CD4-positive, alpha-beta memory T cell (primary cell): ENCODE data around the gene NEK1. TPM values are rescaled to one million over a fixed set of nuclear protein-coding genes. Genes with fewer than 3 reads are reported as not detected.
"Not testable (repeated sequence)": the region's sequence is repeated elsewhere in the genome, so short reads cannot be mapped to it uniquely, and the experiment has no call there.

Experiments
- CTCF ChIA-PET: fragments of 350-600 bp; sonication (Branson Sonifier 250); formaldehyde crosslinking; loops from one replicate; lab custom pipeline; 2021; ENCODE audit warnings: inconsistent platforms; ENCODE audit not compliant: partially characterized antibody; lab: Charles Lee
- POLR2A ChIA-PET: fragments of 350-600 bp; sonication (Branson Sonifier 250); formaldehyde crosslinking; loops from one replicate; lab custom pipeline; 2021; ENCODE audit not compliant: partially characterized antibody; lab: Charles Lee
- DNase-seq, 5 donors: peaks; one replicate each; pipeline versions ENCODE4 v3.0.0 to v3.0.0-alpha.2; 2020 to 2022; ENCODE audit warnings: mixed read lengths in 1 of 5
- H3K27ac ChIP-seq: one replicate; pipeline ENCODE4 v1.7.0; 2013; ENCODE audit warnings: low read depth, low read length
- H3K27me3 ChIP-seq: 2 replicates; pipeline ENCODE4 v1.7.0; 2013; ENCODE audit warnings: mild to moderate bottlenecking, low read length, moderate library complexity; ENCODE audit not compliant: insufficient read depth
- H3K36me3 ChIP-seq: 2 replicates; pipeline ENCODE4 v1.7.0; 2013; ENCODE audit warnings: mild to moderate bottlenecking, low read length, moderate library complexity; ENCODE audit not compliant: insufficient read depth
- H3K4me1 ChIP-seq: 2 replicates; pipeline ENCODE4 v1.7.0; 2013; ENCODE audit warnings: mild to moderate bottlenecking, low read length, moderate library complexity; ENCODE audit not compliant: insufficient read depth
- H3K4me3 ChIP-seq, 2 donors: one replicate each; pipeline ENCODE4 v1.7.0; 2013; ENCODE audit warnings: low read length in 2 of 2, mild to moderate bottlenecking in 1 of 2
- H3K9me3 ChIP-seq, 2 donors: one replicate each; pipeline ENCODE4 v1.7.0; 2013; ENCODE audit warnings: low read length in 2 of 2, control low read depth in 1 of 2; ENCODE audit not compliant: control insufficient read depth in 1 of 2
- H3K27ac Mint-ChIP-seq, 7 donors: one replicate each; pipeline ENCODE4 v1.8.0; 2020 to 2021; ENCODE audit warnings: mixed read lengths in 7 of 7, mild to moderate bottlenecking in 6 of 7, inconsistent platforms in 3 of 7, moderate library complexity in 3 of 7
- H3K27me3 Mint-ChIP-seq, 2 donors: one replicate each; pipeline ENCODE4 v1.8.0; 2020 to 2021; ENCODE audit warnings: mixed read lengths in 2 of 2
- H3K36me3 Mint-ChIP-seq, 2 donors: one replicate each; pipeline ENCODE4 v1.8.0; 2020 to 2021; ENCODE audit warnings: mixed read lengths in 2 of 2, inconsistent platforms in 1 of 2, mild to moderate bottlenecking in 1 of 2
- H3K4me1 Mint-ChIP-seq, 4 donors: one replicate each; pipeline ENCODE4 v1.8.0; 2020 to 2021; ENCODE audit warnings: mixed read lengths in 4 of 4, mild to moderate bottlenecking in 1 of 4
- H3K4me3 Mint-ChIP-seq, 8 donors: one replicate each; pipeline ENCODE4 v1.8.0; 2020 to 2021; ENCODE audit warnings: mixed read lengths in 8 of 8, mild to moderate bottlenecking in 7 of 8, moderate library complexity in 6 of 8, inconsistent platforms in 3 of 8
- H3K9me3 Mint-ChIP-seq, 8 donors: one replicate each; pipeline ENCODE4 v1.8.0; 2020 to 2021; ENCODE audit warnings: mixed read lengths in 8 of 8, mild to moderate bottlenecking in 5 of 8, inconsistent platforms in 3 of 8, moderate library complexity in 1 of 8
- intact Hi-C: fragments of 100-400 bp; cut with micrococcal nuclease; formaldehyde crosslinking; loops from one replicate; pipeline ENCODE4 v1.15.1; 2023
- polyA plus RNA-seq, 2 donors: library from polyadenylated mRNA; unstranded; fragments of 300-500 nt; fragmentation: Illumina TruSeq; gene quantifications; one replicate each; pipeline ENCODE4 v1.2.3, GENCODE V29; 2021
- total RNA-seq, 2 experiments: library from RNA; stranded (reverse); gene quantifications; one replicate each; pipeline ENCODE4 v1.2.3, GENCODE V29; 2021

NEK1 gene
- total and polyA plus RNA-seq, 4 experiments from 2014 or later = 6.1 to 24.1 (median 13.9) TPM

GRCh38 chr4:169485791-169486742 lies 126.3 kb downstream of the NEK1 start:
- no peaks in the 10 kb centered on the region for H3K27me3 Mint-ChIP-seq
- CTCF ChIA-PET = interaction anchor here (1.5 to 1.7 kb wide), 2 partner anchors 563 to 565 kb away, joined by 6 to 26 read pairs; no protein-coding TSS in a partner anchor

GRCh38 chr4:169485086-169485485 lies 127.3 kb downstream of the NEK1 start:
- H3K27ac Mint-ChIP-seq = no peak overlapping the region
- CTCF ChIA-PET = interaction anchor here (1.5 to 1.7 kb wide), 2 partner anchors 562 to 564 kb away, joined by 6 to 26 read pairs; no protein-coding TSS in a partner anchor

More at GRCh38 chr4:169485791-169486742, 126.3 kb downstream of the NEK1 start:
- Histone ChIP-seq H3K4me1 (no peaks in the 10 kb centered on the region), H3K36me3 (no peaks in the 10 kb centered on the region), H3K9me3 (no peaks in the 10 kb centered on the region), H3K4me3 (no peak overlapping the region), H3K27ac (no peak overlapping the region), H3K27me3 (no peaks in the 10 kb centered on the region)
- intact Hi-C loops = loop anchor here (1.0 to 10.0 kb wide), 3 partner anchors 474 to 971 kb away; partner anchors contain the start of gene CBR4
- no peak overlapping the region for H3K27ac Mint-ChIP-seq
- POLR2A ChIA-PET = no interaction called here
- no peak overlapping the region for H3K4me3 Mint-ChIP-seq
- H3K9me3 Mint-ChIP-seq = peaks cover 0 to 2% (median 0%) of the 10 kb centered on the region in 8 donors
- H3K4me1 Mint-ChIP-seq = peaks cover 0 to 3% (median 0%) of the 10 kb centered on the region in 4 donors
- H3K36me3 Mint-ChIP-seq = peaks cover 4 to 5% of the 10 kb centered on the region in 2 donors
- peak in 4 of 5 donors; percentile 10 to 37 (median 17) for DNase-seq

GRCh38 chr4:169484485-169484884 lies 127.9 kb downstream of the NEK1 start:
- no peak overlapping the region for H3K4me3 Mint-ChIP-seq
- no peaks in the 10 kb centered on the region for H3K9me3 Mint-ChIP-seq
- no peaks in the 10 kb centered on the region for H3K27me3 Mint-ChIP-seq
- ChIA-PET CTCF (interaction anchor here (1.5 kb wide), 1 partner anchor 564 kb away, joined by 6 read pairs; no protein-coding TSS in a partner anchor), POLR2A (no interaction called here)
- peak overlapping the region in 1 of 7 donors; percentile 35 for H3K27ac Mint-ChIP-seq
- H3K9me3 ChIP-seq = no peaks in the 10 kb centered on the region
- no peaks in the 10 kb centered on the region for H3K36me3 ChIP-seq
- no peak overlapping the region for H3K27ac ChIP-seq
- no peak overlapping the region for H3K4me3 ChIP-seq
- peaks cover 0 to 10% of the 10 kb centered on the region in 2 donors for H3K36me3 Mint-ChIP-seq
- no peaks in the 10 kb centered on the region for H3K27me3 ChIP-seq
- intact Hi-C loops = loop anchor here (10.0 kb wide), 1 partner anchor 970 kb away; no protein-coding TSS in a partner anchor
- no peak for DNase-seq
- peaks cover 0 to 3% (median 0%) of the 10 kb centered on the region in 4 donors for H3K4me1 Mint-ChIP-seq
- no peaks in the 10 kb centered on the region for H3K4me1 ChIP-seq

More at GRCh38 chr4:169485086-169485485, 127.3 kb downstream of the NEK1 start:
- no peaks in the 10 kb centered on the region for H3K9me3 ChIP-seq
- no peaks in the 10 kb centered on the region for H3K36me3 ChIP-seq
- POLR2A ChIA-PET = no interaction called here
- no peak for DNase-seq
- Mint-ChIP-seq H3K4me1 (peaks cover 0 to 3% (median 0%) of the 10 kb centered on the region in 4 donors), H3K9me3 (no peaks in the 10 kb centered on the region), H3K36me3 (peaks cover 0 to 5% of the 10 kb centered on the region in 2 donors), H3K4me3 (no peak overlapping the region), H3K27me3 (no peaks in the 10 kb centered on the region)
- intact Hi-C loops = loop anchor here (5.0 to 10.0 kb wide), 2 partner anchors 473 to 970 kb away; partner anchors contain the start of gene CBR4
- no peaks in the 10 kb centered on the region for H3K4me1 ChIP-seq
- no peak overlapping the region for H3K4me3 ChIP-seq
- no peak overlapping the region for H3K27ac ChIP-seq
- H3K27me3 ChIP-seq = no peaks in the 10 kb centered on the region

GRCh38 chr4:169464080-169464479 lies 148.3 kb downstream of the NEK1 start:
- H3K27me3 Mint-ChIP-seq = no peaks in the 10 kb centered on the region
- Histone ChIP-seq H3K4me3 (no peak overlapping the region), H3K36me3 (no peaks in the 10 kb centered on the region), H3K4me1 (no peaks in the 10 kb centered on the region), H3K27me3 (no peaks in the 10 kb centered on the region), H3K27ac (no peak overlapping the region), H3K9me3 (no peaks in the 10 kb centered on the region)
- H3K4me3 Mint-ChIP-seq = no peak overlapping the region
- H3K4me1 Mint-ChIP-seq = peaks cover 0 to 2% (median under 1%) of the 10 kb centered on the region in 4 donors
- ChIA-PET POLR2A (no interaction called here), CTCF (no interaction called here)
- H3K9me3 Mint-ChIP-seq = peaks cover 0 to 7% (median 2%) of the 10 kb centered on the region in 8 donors
- DNase-seq = no peak
- H3K27ac Mint-ChIP-seq = no peak overlapping the region
- intact Hi-C loops = no loop called here
- H3K36me3 Mint-ChIP-seq = peaks cover 35 to 46% of the 10 kb centered on the region in 2 donors

- Mint-ChIP-seq H3K4me1 (peaks cover 0 to 6% (median under 1%) of the 10 kb centered on the region in 4 donors), H3K9me3 (peaks cover 2 to 18% (median 7%) of the 10 kb centered on the region in 8 donors), H3K27ac (no peak overlapping the region), H3K36me3 (peaks cover 62 to 82% of the 10 kb centered on the region in 2 donors), H3K27me3 (no peaks in the 10 kb centered on the region), H3K4me3 (no peak overlapping the region)
- CTCF ChIA-PET = no interaction called here
- Histone ChIP-seq H3K9me3 (no peaks in the 10 kb centered on the region), H3K4me3 (no peak overlapping the region), H3K27ac (no peak overlapping the region), H3K4me1 (no peaks in the 10 kb centered on the region), H3K27me3 (no peaks in the 10 kb centered on the region), H3K36me3 (no peaks in the 10 kb centered on the region)
- POLR2A ChIA-PET = no interaction called here
- DNase-seq = no peak
- intact Hi-C loops = no loop called here
These were observed 152.3 kb downstream of the NEK1 start for GRCh38 chr4:169460081-169460480.

- intact Hi-C loops = no loop called here
- H3K27ac ChIP-seq = no peak overlapping the region
- no peak overlapping the region for H3K4me3 ChIP-seq
- no peak for DNase-seq
- Mint-ChIP-seq H3K27me3 (no peaks in the 10 kb centered on the region), H3K4me3 (no peak overlapping the region), H3K36me3 (peaks cover 73 to 94% of the 10 kb centered on the region in 2 donors), H3K4me1 (peaks cover 0 to 6% (median under 1%) of the 10 kb centered on the region in 4 donors), H3K27ac (no peak overlapping the region), H3K9me3 (peaks cover 5 to 33% (median 12%) of the 10 kb centered on the region in 8 donors)
- H3K9me3 ChIP-seq = no peaks in the 10 kb centered on the region
- CTCF ChIA-PET = no interaction called here
- no peaks in the 10 kb centered on the region for H3K36me3 ChIP-seq
- H3K4me1 ChIP-seq = no peaks in the 10 kb centered on the region
- H3K27me3 ChIP-seq = no peaks in the 10 kb centered on the region
- POLR2A ChIA-PET = no interaction called here
These were observed 153.8 kb downstream of the NEK1 start for GRCh38 chr4:169458575-169458974.

- peaks cover 0 to 14% (median 4%) of the 10 kb centered on the region in 4 donors for H3K4me1 Mint-ChIP-seq
- H3K4me1 ChIP-seq, H3K27ac Mint-ChIP-seq, POLR2A ChIA-PET, H3K4me3 ChIP-seq, H3K4me3 Mint-ChIP-seq, CTCF ChIA-PET, DNase-seq, H3K27ac ChIP-seq, H3K27me3 Mint-ChIP-seq, intact Hi-C loops, H3K36me3 ChIP-seq, H3K27me3 ChIP-seq, H3K9me3 ChIP-seq: not testable (repeated sequence)
- peaks cover 77 to 95% of the 10 kb centered on the region in 2 donors for H3K36me3 Mint-ChIP-seq
- peaks cover 6 to 50% (median 20%) of the 10 kb centered on the region in 8 donors for H3K9me3 Mint-ChIP-seq
These were observed 159.7 kb downstream of the NEK1 start for GRCh38 chr4:169452644-169453043.
